Cardiac muscle cell (in vitro differentiated cells and primary cell): ENCODE measurements around the gene EHMT1. TPM values are rescaled to one million over a fixed set of nuclear protein-coding genes. Genes with fewer than 3 reads are reported as not detected.
A peak's percentile ranks its signal among the peaks of the same experiment; 100 is the strongest.

Source experiments
- DNase-seq, 2 donors: peaks; one replicate each; pipeline versions ENCODE4 v3.0.0 to v3.0.0-alpha.2; 2010 to 2017; ENCODE audit warnings: low read depth in 1 of 2, low spot score in 1 of 2
- H3K27ac ChIP-seq: fragments of 200-600 bp; sonication (generic); 2 replicates; pipeline ENCODE4 v1.5.1; 2016
- H3K27me3 ChIP-seq: fragments of 200-600 bp; sonication (generic); 2 replicates; pipeline ENCODE4 v1.6.0; 2016; ENCODE audit warnings: control low read depth
- H3K36me3 ChIP-seq: fragments of 200-600 bp; sonication (generic); 2 replicates; pipeline ENCODE4 v1.5.1; 2016; ENCODE audit warnings: control low read depth
- H3K4me1 ChIP-seq: fragments of 200-600 bp; sonication (generic); 2 replicates; pipeline ENCODE4 v1.8.1; 2017; ENCODE audit warnings: low read depth, mild to moderate bottlenecking, mixed run types
- H3K4me3 ChIP-seq: fragments of 200-600 bp; sonication (generic); 2 replicates; pipeline ENCODE4 v1.5.1; 2016; ENCODE audit warnings: mild to moderate bottlenecking
- H3K9me3 ChIP-seq: fragments of 200-600 bp; sonication (generic); 2 replicates; pipeline ENCODE4 v1.5.1; 2017; ENCODE audit warnings: low read depth, mild to moderate bottlenecking, control low read depth
- polyA plus RNA-seq: library from polyadenylated mRNA; unstranded; fragments of >200 nt; fragmentation: Nextera tagmentation; extraction: Ambion mirVana; gene quantifications from 2 replicates; pipeline ENCODE4 v1.2.1, GENCODE V29; 2016
- total RNA-seq: library from RNA; depleted of rRNA; stranded (reverse); fragments of >200 nt; gene quantifications from 2 replicates; pipeline ENCODE4 v1.2.3, GENCODE V29; 2016
- TF ChIP-seq, protein P1 (sequence below): IDR thresholded peaks from 2 replicates; pipeline ENCODE4 v1.5.1; 2012; ENCODE audit warnings: low read depth, mild to moderate bottlenecking, low read length

The EHMT1 gene
- total and polyA plus RNA-seq, 2 experiments from 2014 or later = 55.5 to 93.8 TPM

GRCh38 chr9:137744632-137745183 lies 125.9 kb downstream of the EHMT1 start:
- Histone ChIP-seq H3K27me3 (no peaks in the 10 kb centered on the region), H3K9me3 (no peaks in the 10 kb centered on the region), H3K36me3 (peaks cover 18% of the 10 kb centered on the region), H3K4me1 (peaks cover 5% of the 10 kb centered on the region), H3K27ac (no peak overlapping the region), H3K4me3 (no peak overlapping the region)
- DNase-seq = no peak
- TF ChIP-seq, protein P1, sequence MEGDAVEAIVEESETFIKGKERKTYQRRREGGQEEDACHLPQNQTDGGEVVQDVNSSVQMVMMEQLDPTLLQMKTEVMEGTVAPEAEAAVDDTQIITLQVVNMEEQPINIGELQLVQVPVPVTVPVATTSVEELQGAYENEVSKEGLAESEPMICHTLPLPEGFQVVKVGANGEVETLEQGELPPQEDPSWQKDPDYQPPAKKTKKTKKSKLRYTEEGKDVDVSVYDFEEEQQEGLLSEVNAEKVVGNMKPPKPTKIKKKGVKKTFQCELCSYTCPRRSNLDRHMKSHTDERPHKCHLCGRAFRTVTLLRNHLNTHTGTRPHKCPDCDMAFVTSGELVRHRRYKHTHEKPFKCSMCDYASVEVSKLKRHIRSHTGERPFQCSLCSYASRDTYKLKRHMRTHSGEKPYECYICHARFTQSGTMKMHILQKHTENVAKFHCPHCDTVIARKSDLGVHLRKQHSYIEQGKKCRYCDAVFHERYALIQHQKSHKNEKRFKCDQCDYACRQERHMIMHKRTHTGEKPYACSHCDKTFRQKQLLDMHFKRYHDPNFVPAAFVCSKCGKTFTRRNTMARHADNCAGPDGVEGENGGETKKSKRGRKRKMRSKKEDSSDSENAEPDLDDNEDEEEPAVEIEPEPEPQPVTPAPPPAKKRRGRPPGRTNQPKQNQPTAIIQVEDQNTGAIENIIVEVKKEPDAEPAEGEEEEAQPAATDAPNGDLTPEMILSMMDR = no peak

GRCh38 chr9:137745541-137745991 lies 126.8 kb downstream of the EHMT1 start:
- no peaks in the 10 kb centered on the region for H3K27me3 ChIP-seq
- H3K36me3 ChIP-seq = peaks cover 18% of the 10 kb centered on the region
- H3K9me3 ChIP-seq = no peaks in the 10 kb centered on the region
- H3K4me3 ChIP-seq = no peak overlapping the region
- TF ChIP-seq, protein P1 = no peak
- no peak for DNase-seq
- no peaks in the 10 kb centered on the region for H3K4me1 ChIP-seq
- no peak overlapping the region for H3K27ac ChIP-seq

DNA sequence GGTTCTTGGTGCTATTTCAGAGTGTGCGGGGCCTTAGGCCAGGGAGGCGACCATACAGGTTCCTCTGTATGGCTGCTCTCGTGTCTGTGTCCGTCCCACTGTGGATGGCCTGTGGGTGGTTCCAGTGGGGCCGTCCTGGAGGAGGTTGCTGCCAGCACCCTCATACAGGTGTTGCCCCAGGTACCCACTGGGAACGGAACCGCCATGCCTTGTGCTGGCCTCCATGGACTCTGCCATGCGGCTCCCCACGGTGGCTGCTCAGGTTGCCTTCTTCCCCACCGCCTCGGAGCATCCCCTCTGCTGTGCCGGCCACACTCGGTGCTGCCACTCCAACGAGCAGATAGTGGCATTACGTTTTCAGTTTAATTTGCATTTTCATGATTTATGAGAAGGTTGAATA lies 129.5 kb downstream of the EHMT1 start:
- peaks cover 18% of the 10 kb centered on the region for H3K36me3 ChIP-seq
- DNase-seq = no peak
- H3K27ac ChIP-seq = no peak overlapping the region
- H3K9me3 ChIP-seq = no peaks in the 10 kb centered on the region
- TF ChIP-seq, protein P1 = no peak
- no peak overlapping the region for H3K4me3 ChIP-seq
- no peaks in the 10 kb centered on the region for H3K4me1 ChIP-seq
- H3K27me3 ChIP-seq = no peaks in the 10 kb centered on the region

GRCh38 chr9:137748741-137749140 lies 129.9 kb downstream of the EHMT1 start:
- Histone ChIP-seq H3K27ac (no peak overlapping the region), H3K4me3 (no peak overlapping the region), H3K27me3 (no peaks in the 10 kb centered on the region), H3K4me1 (no peaks in the 10 kb centered on the region), H3K9me3 (no peaks in the 10 kb centered on the region), H3K36me3 (peaks cover 17% of the 10 kb centered on the region)
- DNase-seq = no peak
- TF ChIP-seq, protein P1 = no peak

- Histone ChIP-seq H3K36me3 (peaks cover 18% of the 10 kb centered on the region), H3K27me3 (no peaks in the 10 kb centered on the region), H3K4me1 (no peaks in the 10 kb centered on the region), H3K9me3 (no peaks in the 10 kb centered on the region), H3K27ac (no peak overlapping the region), H3K4me3 (no peak overlapping the region)
- TF ChIP-seq, protein P1 = no peak
- DNase-seq = peak in 1 of 2 donors; percentile 54
Observed at GRCh38 chr9:137749511-137749910, 130.7 kb downstream of the EHMT1 start.

GRCh38 chr9:137750007-137750406 lies 131.2 kb downstream of the EHMT1 start:
- no peak overlapping the region for H3K27ac ChIP-seq
- H3K9me3 ChIP-seq = no peaks in the 10 kb centered on the region
- H3K4me3 ChIP-seq = no peak overlapping the region
- H3K27me3 ChIP-seq = no peaks in the 10 kb centered on the region
- TF ChIP-seq, protein P1 = no peak
- H3K36me3 ChIP-seq = peaks cover 18% of the 10 kb centered on the region
- H3K4me1 ChIP-seq = no peaks in the 10 kb centered on the region
- no peak for DNase-seq
